Endothelial cell (in vitro differentiated cells): ENCODE measurements around the gene RAB29. TPM values are rescaled to one million over a fixed set of nuclear protein-coding genes. Genes with fewer than 3 reads are reported as not detected.

Experiments used
- DNase-seq: peaks from one replicate; pipeline ENCODE4 v3.0.0; 2021; ENCODE audit warnings: low spot score
- H3K27ac Mint-ChIP-seq: one replicate; pipeline ENCODE4 v1.8.0; 2021; ENCODE audit warnings: mixed read lengths, inconsistent platforms; ENCODE audit not compliant: unreplicated experiment
- H3K27me3 Mint-ChIP-seq: one replicate; pipeline ENCODE4 v1.8.0; 2021; ENCODE audit warnings: mild to moderate bottlenecking, moderate library complexity, mixed read lengths, inconsistent platforms; ENCODE audit not compliant: unreplicated experiment
- H3K36me3 Mint-ChIP-seq: one replicate; pipeline ENCODE4 v1.8.0; 2021; ENCODE audit warnings: mild to moderate bottlenecking, low read depth, mixed read lengths, inconsistent platforms; ENCODE audit not compliant: unreplicated experiment
- H3K4me1 Mint-ChIP-seq: one replicate; pipeline ENCODE4 v1.8.0; 2021; ENCODE audit warnings: mild to moderate bottlenecking, mixed read lengths, inconsistent platforms; ENCODE audit not compliant: unreplicated experiment
- H3K4me3 Mint-ChIP-seq: one replicate; pipeline ENCODE4 v1.8.0; 2021; ENCODE audit warnings: mild to moderate bottlenecking, mixed read lengths, inconsistent platforms; ENCODE audit not compliant: unreplicated experiment
- H3K9me3 Mint-ChIP-seq: one replicate; pipeline ENCODE4 v1.8.0; 2021; ENCODE audit warnings: mixed read lengths, inconsistent platforms; ENCODE audit not compliant: unreplicated experiment
- CTCF ChIP-seq: fragments of 200-600 bp; sonication (generic); IDR thresholded peaks from one replicate; pipeline ENCODE4 v1.5.0; 2021; ENCODE audit warnings: antibody characterized with exemption; ENCODE audit not compliant: unreplicated experiment
- total RNA-seq: library from RNA; stranded (reverse); fragmentation: NEBNext Ultra II Directional; extraction: Animal tissue kit (Norgen Biotek cat#: 25700); gene quantifications from one replicate; pipeline ENCODE4 v1.2.1, GENCODE V29; 2021; ENCODE audit not compliant: unreplicated experiment

Gene RAB29
- total RNA-seq, 1 donor from 2014 or later, result 19.4 TPM

GRCh38 chr1:205810448-205811157 lies 35.3 kb upstream of the RAB29 start:
- peak; percentile 25 for DNase-seq
- Mint-ChIP-seq H3K4me1 (peaks cover 40% of the 10 kb centered on the region), H3K36me3 (peaks cover 15% of the 10 kb centered on the region), H3K9me3 (no peaks in the 10 kb centered on the region), H3K4me3 (peak overlapping the region; percentile 63), H3K27me3 (peaks cover 13% of the 10 kb centered on the region), H3K27ac (no peak overlapping the region)
- TF ChIP-seq CTCF, result peak; percentile 30

- Mint-ChIP-seq H3K4me3 (no peak overlapping the region), H3K36me3 (peaks cover 15% of the 10 kb centered on the region), H3K9me3 (no peaks in the 10 kb centered on the region), H3K27ac (no peak overlapping the region), H3K27me3 (peaks cover 13% of the 10 kb centered on the region), H3K4me1 (peaks cover 43% of the 10 kb centered on the region)
- TF ChIP-seq CTCF, result no peak
- DNase-seq, result no peak
Measured at GRCh38 chr1:205809942-205810345, 34.7 kb upstream of the RAB29 start.

GRCh38 chr1:205809469-205809868 lies 34.2 kb upstream of the RAB29 start:
- H3K9me3 Mint-ChIP-seq, result no peaks in the 10 kb centered on the region
- DNase-seq, result no peak
- no peak for TF ChIP-seq CTCF
- no peak overlapping the region for H3K27ac Mint-ChIP-seq
- peaks cover 15% of the 10 kb centered on the region for H3K36me3 Mint-ChIP-seq
- H3K4me1 Mint-ChIP-seq, result peaks cover 43% of the 10 kb centered on the region
- no peak overlapping the region for H3K4me3 Mint-ChIP-seq
- H3K27me3 Mint-ChIP-seq, result peaks cover 13% of the 10 kb centered on the region

- H3K36me3 Mint-ChIP-seq, result peaks cover 14% of the 10 kb centered on the region
- H3K9me3 Mint-ChIP-seq, result no peaks in the 10 kb centered on the region
- TF ChIP-seq CTCF, result no peak
- peaks cover 14% of the 10 kb centered on the region for H3K4me1 Mint-ChIP-seq
- no peak overlapping the region for H3K27ac Mint-ChIP-seq
- DNase-seq, result no peak
- no peaks in the 10 kb centered on the region for H3K27me3 Mint-ChIP-seq
- no peak overlapping the region for H3K4me3 Mint-ChIP-seq
Measured at GRCh38 chr1:205805082-205805711, 29.9 kb upstream of the RAB29 start.

GRCh38 chr1:205804605-205805004 lies 29.3 kb upstream of the RAB29 start:
- no peak overlapping the region for H3K4me3 Mint-ChIP-seq
- peaks cover 14% of the 10 kb centered on the region for H3K36me3 Mint-ChIP-seq
- peaks cover 14% of the 10 kb centered on the region for H3K4me1 Mint-ChIP-seq
- no peaks in the 10 kb centered on the region for H3K27me3 Mint-ChIP-seq
- TF ChIP-seq CTCF, result no peak
- no peak for DNase-seq
- H3K27ac Mint-ChIP-seq, result no peak overlapping the region
- H3K9me3 Mint-ChIP-seq, result no peaks in the 10 kb centered on the region
